HepG2 (cell line): Measurements from ENCODE around the gene TBC1D32. TPM values are rescaled to one million over a fixed set of nuclear protein-coding genes. Genes with fewer than 3 reads are reported as not detected.

Experiments
- ATAC-seq: fragments of 200-7000 bp; cut with Tn5 transposase; 3 replicates; pipeline ENCODE4 v1.9.1; 2020; ENCODE audit warnings: mild to moderate bottlenecking, moderate library complexity
- BruUV-seq: library from RNA; stranded (reverse); fragments of 400-500 nt; replicated peaks from 2 replicates; lab custom pipeline; 2021; lab: Mats Ljungman, UMichigan
- CTCF ChIA-PET: fragments of 300-600 bp; formaldehyde crosslinking; extraction: SDS; loops from one replicate; lab custom pipeline; 2021; ENCODE audit warnings: low total read pairs, inconsistent platforms, low intra/inter-chr PET ratio; lab: Yijun Ruan, JAX
- POLR2A ChIA-PET: fragments of 350-600 bp; sonication (Branson Sonifier 250); formaldehyde crosslinking; loops from one replicate; lab custom pipeline; 2020; ENCODE audit warnings: antibody characterized with exemption, inconsistent platforms; lab: Yijun Ruan, JAX
- DNase-seq: peaks from one replicate; pipeline ENCODE4 v3.0.0-alpha.2; 2015; ENCODE audit warnings: low spot score
- FAIRE-seq: peaks from 3 replicates; lab custom pipeline; 2011; peaks lifted over from hg19 to GRCh38; lab: Jason Lieb, UNC
- H2AFZ ChIP-seq: one replicate; pipeline ENCODE4 v1.6.1; 2011; ENCODE audit warnings: low read length, inconsistent platforms
- H3K27ac ChIP-seq: fragments of 300-600 bp; 3 replicates; pipeline ENCODE4 v1.8.0; 2011; ENCODE audit warnings: mixed run types, mild to moderate bottlenecking, mixed read lengths, low read length, inconsistent platforms; ENCODE audit not compliant: insufficient read depth; ENCODE audit errors: extremely low read length
- H3K27me3 ChIP-seq, 2 experiments: fragments of 200-600 bp in 1 of 2; 2 replicates in 1 of 2; 3 replicates in 1 of 2; pipeline versions ENCODE4 v1.6.0 to v1.8.0; 2011; ENCODE audit warnings: low read length in 2 of 2, mild to moderate bottlenecking in 2 of 2, moderate library complexity in 2 of 2, inconsistent platforms in 1 of 2; ENCODE audit not compliant: insufficient read depth in 2 of 2, control insufficient read depth in 1 of 2
- H3K36me3 ChIP-seq, 2 experiments: fragments of 200-600 bp in 1 of 2; replicated peaks in 1 of 2; 2 replicates in 1 of 2; 3 replicates in 1 of 2; pipeline versions ENCODE4 v1.5.1 to v1.8.0; 2011; ENCODE audit warnings: low read length in 2 of 2, inconsistent platforms in 1 of 2; ENCODE audit not compliant: insufficient read depth in 2 of 2, control insufficient read depth in 1 of 2
- H3K4me1 ChIP-seq: 2 replicates; pipeline ENCODE4 v1.5.1; 2012; ENCODE audit warnings: low read length, inconsistent platforms; ENCODE audit not compliant: insufficient read depth
- H3K4me2 ChIP-seq: 2 replicates; pipeline ENCODE4 v1.6.0; 2011; ENCODE audit warnings: low read depth, low read length, inconsistent platforms
- H3K4me3 ChIP-seq, 3 experiments: fragments of 200-600 bp in 1 of 3; sonication (generic), shearing (Covaris generic) in 1 of 3; replicated peaks in 1 of 3; 2 replicates each; pipeline ENCODE4 v1.5.1; 2011 to 2016; ENCODE audit warnings: low read length in 3 of 3, inconsistent platforms in 2 of 3, low read depth in 2 of 3, mild to moderate bottlenecking in 2 of 3, control low read depth in 1 of 3, mixed read lengths in 1 of 3; ENCODE audit not compliant: insufficient read depth in 1 of 3
- H3K79me2 ChIP-seq: one replicate; pipeline ENCODE4 v1.6.1; 2011; ENCODE audit warnings: low read length, inconsistent platforms; ENCODE audit not compliant: insufficient read depth
- H3K9ac ChIP-seq: 2 replicates; pipeline ENCODE4 v1.6.0; 2011; ENCODE audit warnings: mild to moderate bottlenecking, low read depth, low read length, inconsistent platforms; ENCODE audit not compliant: insufficient read depth
- H3K9me3 ChIP-seq: 2 replicates; pipeline ENCODE4 v1.5.1; 2012; ENCODE audit warnings: mild to moderate bottlenecking, low read length
- H4K20me1 ChIP-seq: 2 replicates; pipeline ENCODE4 v1.6.0; 2011; ENCODE audit warnings: inconsistent platforms, mild to moderate bottlenecking, low read length, moderate library complexity; ENCODE audit not compliant: insufficient read depth
- ERF ChIP-seq: IDR thresholded peaks from 2 replicates; pipeline ENCODE4 v1.6.1; 2018; ENCODE audit warnings: missing biosample characterization, missing genetic modification reagents
- FOSL2 ChIP-seq: sonication (generic); formaldehyde crosslinking; IDR thresholded peaks from 2 replicates; pipeline ENCODE4 v1.4.0; 2020; ENCODE audit warnings: missing genetic modification reagents
- GPN1 ChIP-seq: sonication (generic); formaldehyde crosslinking; IDR thresholded peaks from 2 replicates; pipeline ENCODE4 v1.5.1; 2020; ENCODE audit warnings: missing genetic modification reagents, borderline replicate concordance
- NR2F6 ChIP-seq, 2 experiments: IDR thresholded peaks; 2 replicates each; pipeline ENCODE4 v1.6.1; 2016; ENCODE audit warnings: antibody characterized with exemption in 1 of 2, mild to moderate bottlenecking in 1 of 2
- PAF1 ChIP-seq: IDR thresholded peaks from 2 replicates; pipeline ENCODE4 v1.6.1; 2016; ENCODE audit warnings: missing genetic modification reagents, missing compliant biosample characterization
- SNAPC2 ChIP-seq: sonication (generic); formaldehyde crosslinking; IDR thresholded peaks from 2 replicates; pipeline ENCODE4 v1.8.1; 2022; ENCODE audit warnings: mild to moderate bottlenecking, missing genetic modification reagents
- TFDP2 ChIP-seq: sonication (generic); formaldehyde crosslinking; IDR thresholded peaks from 2 replicates; pipeline ENCODE4 v1.4.0; 2020; ENCODE audit warnings: missing genetic modification reagents
- THAP9 ChIP-seq: sonication (generic); formaldehyde crosslinking; IDR thresholded peaks from 2 replicates; pipeline ENCODE4; 2020; ENCODE audit warnings: missing genetic modification reagents, mild to moderate bottlenecking, borderline replicate concordance
- TSC22D2 ChIP-seq: sonication (generic); formaldehyde crosslinking; IDR thresholded peaks from 2 replicates; pipeline ENCODE4 v1.5.1; 2020; ENCODE audit warnings: missing genetic modification reagents, mild to moderate bottlenecking, borderline replicate concordance
- ZNF12 ChIP-seq: sonication (generic); formaldehyde crosslinking; IDR thresholded peaks from 2 replicates; pipeline ENCODE4 v1.5.0; 2020; ENCODE audit warnings: missing genetic modification reagents
- ZNF124 ChIP-seq: sonication (generic); formaldehyde crosslinking; IDR thresholded peaks from 2 replicates; pipeline ENCODE4 v1.4.0; 2020; ENCODE audit warnings: missing genetic modification reagents
- ZNF335 ChIP-seq: sonication (generic); formaldehyde crosslinking; IDR thresholded peaks from 2 replicates; pipeline ENCODE4 v1.4.0; 2020; ENCODE audit warnings: missing genetic modification reagents
- ZNF367 ChIP-seq: sonication (generic); formaldehyde crosslinking; IDR thresholded peaks from 2 replicates; pipeline ENCODE4 v1.4.0; 2020; ENCODE audit warnings: missing genetic modification reagents, borderline replicate concordance
- ZNF546 ChIP-seq: sonication (generic); formaldehyde crosslinking; conservative IDR thresholded peaks from 2 replicates; pipeline ENCODE4 v1.8.1; 2023; ENCODE audit warnings: mild to moderate bottlenecking, missing genetic modification reagents
- ZNF7 ChIP-seq: IDR thresholded peaks from 2 replicates; pipeline ENCODE4 v1.6.1; 2016; ENCODE audit warnings: missing biosample characterization, missing genetic modification reagents
- WGBS: methylation state at CpG from one replicate; pipeline ENCODE4 v1.1.6; 2017; ENCODE audit warnings: low lambda C conversion rate; 5-methylcytosine and 5-hydroxymethylcytosine counted together
- in situ Hi-C: cut with HindIII; loops from 2 replicates; pipeline ENCODE4 v1.10.0; 2017; ENCODE audit warnings: low pct_unique_long_range_greater_than_20kb; ENCODE audit not compliant: extremely low pct_ligation_motif_present
- intact Hi-C: fragments of 100-400 bp; cut with micrococcal nuclease; formaldehyde crosslinking; loops from one replicate; pipeline ENCODE4 v1.10.0; 2022; ENCODE audit not compliant: unreplicated experiment
- polyA plus RNA-seq, 8 experiments: library from polyadenylated mRNA; depleted of rRNA in 3 of 8; stranded (reverse) in 7 of 8; unstranded in 1 of 8; fragments of >200 nt; fragmentation: Illumina TruSeq in 4 of 8; extraction: Trizol in 4 of 8; gene quantifications; 2 replicates each; pipeline versions ENCODE4 v1.2.1 to v1.2.3, GENCODE V29; 2011 to 2016; ENCODE audit warnings: low read depth in 4 of 8, missing spikeins in 1 of 8, mixed read lengths in 1 of 8; ENCODE audit not compliant: insufficient read depth in 1 of 8
- total RNA-seq, 5 experiments: library from RNA; depleted of rRNA; stranded (reverse); fragments of >200 nt; fragmentation: Illumina TruSeq; extraction: Trizol; gene quantifications; 2 replicates each; pipeline ENCODE4 v1.2.3, GENCODE V29; 2016; ENCODE audit warnings: low read depth in 1 of 5

TBC1D32 gene
- total and polyA plus RNA-seq, 2 of the 13 experiments (the other 11 are each of a cell fraction or from before 2014, with no cell fraction given): 2.0 to 4.8 TPM

- Histone ChIP-seq H3K9me3 (no peaks in the 10 kb centered on the region), H3K4me2 (no peak overlapping the region), H3K27me3 (no peaks in the 10 kb centered on the region; a peak in 1 of 5 replicates), H3K4me1 (peaks cover 16% of the 10 kb centered on the region; the same call in 1 of the 2 replicates), H3K4me3 (no peak overlapping the region), H3K79me2 (no peaks in the 10 kb centered on the region), H2AFZ (no peak overlapping the region), H3K9ac (no peak overlapping the region), H4K20me1 (no peaks in the 10 kb centered on the region), H3K27ac (no peak overlapping the region), H3K36me3 (no peaks in the 10 kb centered on the region)
- intact Hi-C loops: loop anchor here (5.0 kb wide), 1 partner anchor 69 kb away; no protein-coding TSS in a partner anchor
- FAIRE-seq: no peak
- CTCF ChIA-PET: no interaction called here
- POLR2A ChIA-PET: no interaction called here
- TF ChIP-seq ZNF335 (no peak), ZNF367 (no peak), ERF (no peak), TFDP2 (no peak), NR2F6 (IDR thresholded peaks at IDR 0.05) (no peak), NR2F6 (CRISPR knock-in tag; IDR thresholded peaks at IDR 0.05) (no peak), ZNF7 (CRISPR knock-in tag) (no peak), SNAPC2 (CRISPR knock-in tag) (no peak), ZNF12 (CRISPR knock-in tag) (no peak), TSC22D2 (CRISPR knock-in tag) (no peak)
- in situ Hi-C loops: no loop called here
- BruUV-seq: no TSS peak
- no peak for ATAC-seq
- DNase-seq: no peak
- WGBS: 62% methylated on average over 4 of the region's 4 CpGs
These were observed 1.1 kb downstream of the TBC1D32 start for GRCh38 chr6:121333196-121333595.

GRCh38 chr6:121330516-121330915, 3.8 kb downstream of the TBC1D32 start:
- Histone ChIP-seq H3K79me2 (no peaks in the 10 kb centered on the region), H2AFZ (no peak overlapping the region), H3K4me1 (peaks cover 15% of the 10 kb centered on the region; the same call in 1 of the 2 replicates), H3K9me3 (no peaks in the 10 kb centered on the region), H4K20me1 (no peaks in the 10 kb centered on the region), H3K4me3 (no peak overlapping the region), H3K4me2 (0 out of 2 replicates have a peak overlapping the region, but pooled peaks have one; percentile 18), H3K9ac (no peak overlapping the region), H3K27ac (no peak overlapping the region), H3K36me3 (no peaks in the 10 kb centered on the region), H3K27me3 (no peaks in the 10 kb centered on the region; a peak in 1 of 5 replicates)
- intact Hi-C loops: loop anchor here (5.0 kb wide), 1 partner anchor 72 kb away; no protein-coding TSS in a partner anchor
- WGBS: 35% methylated on average over 2 of the region's 2 CpGs
- FAIRE-seq: no peak
- DNase-seq: no peak
- no TSS peak for BruUV-seq
- no peak for ATAC-seq
- ChIA-PET POLR2A (no interaction called here), CTCF (no interaction called here)
- in situ Hi-C loops: no loop called here
- no peak for TF ChIP-seq ZNF124 (CRISPR knock-in tag)
- TF ChIP-seq THAP9 (CRISPR knock-in tag): no peak
- TF ChIP-seq GPN1: no peak
- no peak for TF ChIP-seq FOSL2 (CRISPR knock-in tag)
- TF ChIP-seq PAF1 (CRISPR knock-in tag): no peak
- TF ChIP-seq ZNF546 (CRISPR knock-in tag): no peak
